Right lobe of liver (tissue), 6 donors: ENCODE data around the gene SAMD4A. TPM values are rescaled to one million over a fixed set of nuclear protein-coding genes. Genes with fewer than 3 reads are reported as not detected.

Experiments used
- ATAC-seq, 4 donors: fragments of 200-7000 bp; cut with Tn5 transposase; one replicate each; pipeline ENCODE4 v1.9.1; 2020; ENCODE audit warnings: mild to moderate bottlenecking in 4 of 4, moderate library complexity in 4 of 4
- DNase-seq, 3 donors: peaks; one replicate each; pipeline ENCODE4 v3.0.0-alpha.2; 2020
- H3K27ac ChIP-seq, 3 donors: fragments of 200-600 bp; one replicate each; pipeline ENCODE4 v1.8.0; 2022
- H3K27me3 ChIP-seq, 2 donors: fragments of 200-600 bp; one replicate each; pipeline ENCODE4 v1.8.0; 2022
- H3K36me3 ChIP-seq, 4 donors: fragments of 200-600 bp; sonication (generic) in 1 of 4; one replicate each; pipeline versions ENCODE4 v1.5.1 to v1.8.0; 2017 to 2022; ENCODE audit warnings: control low read depth in 1 of 4
- H3K4me1 ChIP-seq, 4 donors: fragments of 200-600 bp; sonication (generic) in 1 of 4; one replicate each; pipeline versions ENCODE4 v1.5.1 to v1.8.0; 2017 to 2022; ENCODE audit warnings: control low read depth in 1 of 4
- H3K4me3 ChIP-seq, 3 donors: fragments of 200-600 bp; one replicate each; pipeline ENCODE4 v1.8.0; 2022
- H3K9me3 ChIP-seq, 4 donors: fragments of 200-600 bp; sonication (generic) in 1 of 4; one replicate each; pipeline versions ENCODE4 v1.5.1 to v1.8.0; 2017 to 2022; ENCODE audit warnings: control low read depth in 1 of 4
- POLR2A ChIP-seq: fragments of 450-650 bp; IDR thresholded peaks from one replicate; pipeline ENCODE4 v1.6.1; 2017; ENCODE audit warnings: antibody characterized with exemption, mild to moderate bottlenecking
- WGBS: methylation state at CpG from one replicate; pipeline ENCODE4 v1.1.6; 2018; ENCODE audit warnings: low coverage, low lambda C conversion rate; ENCODE audit not compliant: insufficient coverage; ENCODE audit errors: missing lambda C conversion rate; 5-methylcytosine and 5-hydroxymethylcytosine counted together
- intact Hi-C, 2 donors: fragments of 100-400 bp; cut with DNase I; formaldehyde crosslinking; loops; one replicate each; pipeline versions ENCODE4 v1.11.2 to v1.14.1; 2022
- total RNA-seq, 6 experiments: library from RNA; depleted of rRNA in 2 of 6; stranded (reverse); fragments of >200 nt in 2 of 6; fragmentation: NEBNext Ultra II Directional in 3 of 6; extraction: Animal tissue kit (Norgen Biotek cat#: 25700) in 3 of 6; gene quantifications; one replicate each; pipeline versions ENCODE4 v1.1.0 to v1.2.4, GENCODE V29; 2016 to 2023
- TF ChIP-seq, protein P1 (sequence below), 4 donors: fragments of 200-600 bp in 3 of 4; fragments of 450-650 bp in 1 of 4; IDR thresholded peaks; one replicate each; pipeline versions ENCODE4 v1.5.1 to v1.8.0; 2016 to 2022; ENCODE audit warnings: antibody characterized with exemption in 4 of 4, mild to moderate bottlenecking in 2 of 4
- donor health status: DM: no; HTN: yes; CAD: no.
- donor health status: DM: no; HTN: no; CAD: no.
- donor health status: DM: no; HTN: no; CAD: no.
- donor health status: DM: no; HTN: yes; CAD: no.
- donor health status: DM: no; HTN: yes; CAD: no.

SAMD4A gene
- total RNA-seq, 6 experiments from 2014 or later: 16.7 to 31.9 (median 21.1) TPM

DNA sequence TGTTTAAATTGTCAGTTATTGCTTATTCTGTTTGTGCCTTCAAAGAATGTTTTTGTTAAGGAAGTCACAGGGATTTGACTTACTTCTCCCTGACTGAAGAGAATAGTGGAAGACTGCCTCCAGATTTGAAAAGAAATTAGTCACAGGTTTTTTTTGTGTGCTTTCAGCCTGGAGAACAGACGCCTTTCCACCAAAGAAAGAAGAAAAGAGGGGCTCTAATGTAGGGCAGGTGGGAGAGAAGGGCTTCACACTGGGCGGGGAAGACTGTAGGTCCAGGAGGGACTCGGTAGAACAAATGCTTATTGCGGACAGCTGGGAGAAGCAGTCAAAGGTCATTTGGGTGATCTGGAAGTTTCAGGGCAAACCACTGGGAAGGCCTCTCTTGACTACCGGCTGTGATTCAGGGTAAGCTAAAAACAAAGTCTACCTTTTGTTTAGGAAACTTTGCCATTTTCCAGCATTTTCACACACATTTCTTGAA lies 76.8 kb downstream of the SAMD4A start:
- intact Hi-C loops: no loop called here
- Histone ChIP-seq H3K4me1 (no peaks in the 10 kb centered on the region), H3K36me3 (no peaks in the 10 kb centered on the region), H3K27me3 (no peaks in the 10 kb centered on the region), H3K9me3 (no peaks in the 10 kb centered on the region), H3K27ac (no peak overlapping the region), H3K4me3 (no peak overlapping the region)
- ATAC-seq: no peak
- TF ChIP-seq, protein P1, sequence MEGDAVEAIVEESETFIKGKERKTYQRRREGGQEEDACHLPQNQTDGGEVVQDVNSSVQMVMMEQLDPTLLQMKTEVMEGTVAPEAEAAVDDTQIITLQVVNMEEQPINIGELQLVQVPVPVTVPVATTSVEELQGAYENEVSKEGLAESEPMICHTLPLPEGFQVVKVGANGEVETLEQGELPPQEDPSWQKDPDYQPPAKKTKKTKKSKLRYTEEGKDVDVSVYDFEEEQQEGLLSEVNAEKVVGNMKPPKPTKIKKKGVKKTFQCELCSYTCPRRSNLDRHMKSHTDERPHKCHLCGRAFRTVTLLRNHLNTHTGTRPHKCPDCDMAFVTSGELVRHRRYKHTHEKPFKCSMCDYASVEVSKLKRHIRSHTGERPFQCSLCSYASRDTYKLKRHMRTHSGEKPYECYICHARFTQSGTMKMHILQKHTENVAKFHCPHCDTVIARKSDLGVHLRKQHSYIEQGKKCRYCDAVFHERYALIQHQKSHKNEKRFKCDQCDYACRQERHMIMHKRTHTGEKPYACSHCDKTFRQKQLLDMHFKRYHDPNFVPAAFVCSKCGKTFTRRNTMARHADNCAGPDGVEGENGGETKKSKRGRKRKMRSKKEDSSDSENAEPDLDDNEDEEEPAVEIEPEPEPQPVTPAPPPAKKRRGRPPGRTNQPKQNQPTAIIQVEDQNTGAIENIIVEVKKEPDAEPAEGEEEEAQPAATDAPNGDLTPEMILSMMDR (IDR thresholded peaks at IDR 0.05): no peak
- TF ChIP-seq POLR2A: no peak
- WGBS: 68% methylated on average over 4 of the region's 5 CpGs
- no peak for DNase-seq

DNA sequence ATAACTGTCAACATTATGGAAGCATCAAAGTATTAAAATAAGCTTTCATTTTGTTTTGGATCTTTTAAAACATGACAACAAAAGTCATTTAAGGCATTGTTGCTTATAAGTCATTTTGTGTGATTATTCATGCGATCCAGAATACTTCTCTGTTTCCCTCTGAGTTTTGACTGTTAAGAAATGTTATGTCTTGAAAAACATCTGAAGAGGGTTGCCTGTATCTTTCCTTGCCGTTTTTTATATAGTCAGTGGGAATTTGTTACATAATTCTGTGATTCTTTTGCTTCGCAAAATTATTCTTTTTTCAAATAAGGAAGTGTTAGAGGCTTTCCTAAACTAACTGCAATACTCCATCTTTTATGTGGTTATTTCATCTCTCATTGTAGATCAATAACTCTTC lies 78.7 kb downstream of the SAMD4A start:
- Histone ChIP-seq H3K4me1 (peaks cover 0 to 1% (median 0%) of the 10 kb centered on the region in 4 donors), H3K36me3 (no peaks in the 10 kb centered on the region), H3K27me3 (no peaks in the 10 kb centered on the region), H3K9me3 (no peaks in the 10 kb centered on the region), H3K27ac (no peak overlapping the region), H3K4me3 (no peak overlapping the region)
- 87% methylated on average over 3 of the region's 3 CpGs for WGBS
- TF ChIP-seq POLR2A: no peak
- TF ChIP-seq, protein P1 (IDR thresholded peaks at IDR 0.05): no peak
- intact Hi-C loops: no loop called here
- no peak for DNase-seq
- no peak for ATAC-seq

DNA sequence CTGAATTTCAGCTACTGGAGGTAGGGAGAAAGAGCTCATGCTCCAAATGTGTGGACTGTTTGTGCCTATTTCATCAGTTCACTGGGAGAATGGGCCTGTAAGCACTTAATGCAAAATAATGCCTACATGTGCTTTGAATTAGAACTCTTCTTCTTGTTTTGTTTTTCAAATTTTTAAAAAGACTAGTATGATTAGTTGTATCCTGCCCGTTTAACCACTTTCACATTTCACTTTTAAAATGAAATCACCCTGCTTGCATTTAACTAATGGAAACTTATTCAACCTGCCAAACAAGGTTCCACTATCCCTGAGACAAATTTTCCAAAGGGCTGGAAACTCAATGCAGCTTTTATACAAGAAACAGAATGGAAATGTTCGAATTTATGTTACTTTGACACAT lies 79.7 kb downstream of the SAMD4A start:
- no peak overlapping the region for H3K27ac ChIP-seq
- peaks cover 0 to 10% (median 0%) of the 10 kb centered on the region in 4 donors for H3K4me1 ChIP-seq
- DNase-seq (no peak), ATAC-seq (no peak)
- WGBS: 70% methylated on average over 2 of the region's 2 CpGs
- intact Hi-C loops: no loop called here
- no peaks in the 10 kb centered on the region for H3K27me3 ChIP-seq
- H3K9me3 ChIP-seq: no peaks in the 10 kb centered on the region
- no peaks in the 10 kb centered on the region for H3K36me3 ChIP-seq
- no peak overlapping the region for H3K4me3 ChIP-seq
- TF ChIP-seq POLR2A: no peak
- TF ChIP-seq, protein P1 (IDR thresholded peaks at IDR 0.05): no peak

DNA sequence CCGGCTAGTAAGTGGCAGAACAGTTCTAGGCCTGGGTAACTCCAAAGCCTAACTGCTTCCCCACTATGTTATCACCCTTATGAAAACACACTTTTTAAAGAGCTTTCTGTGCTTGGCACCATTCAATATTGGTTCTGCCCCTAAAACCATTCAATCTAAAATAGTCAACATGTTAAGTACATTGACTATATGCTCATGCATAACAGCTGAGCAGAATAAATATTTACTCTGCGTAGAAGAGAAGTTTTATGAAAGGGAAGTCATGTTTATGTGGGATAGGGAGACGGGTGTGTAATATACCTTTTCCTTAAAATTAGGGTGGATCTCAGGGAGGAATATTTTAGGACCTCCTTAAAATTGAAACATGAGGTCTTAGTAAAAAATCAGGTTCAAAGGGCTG lies 80.5 kb downstream of the SAMD4A start:
- TF ChIP-seq, protein P1 (IDR thresholded peaks at IDR 0.05): no peak
- no peak for TF ChIP-seq POLR2A
- 88% methylated on average over 3 of the region's 3 CpGs for WGBS
- Histone ChIP-seq H3K4me3 (no peak overlapping the region), H3K27me3 (no peaks in the 10 kb centered on the region), H3K4me1 (peaks cover 0 to 10% (median 0%) of the 10 kb centered on the region in 4 donors), H3K36me3 (no peaks in the 10 kb centered on the region), H3K27ac (no peak overlapping the region), H3K9me3 (no peaks in the 10 kb centered on the region)
- ATAC-seq (no peak), DNase-seq (no peak)
- intact Hi-C loops: no loop called here

DNA sequence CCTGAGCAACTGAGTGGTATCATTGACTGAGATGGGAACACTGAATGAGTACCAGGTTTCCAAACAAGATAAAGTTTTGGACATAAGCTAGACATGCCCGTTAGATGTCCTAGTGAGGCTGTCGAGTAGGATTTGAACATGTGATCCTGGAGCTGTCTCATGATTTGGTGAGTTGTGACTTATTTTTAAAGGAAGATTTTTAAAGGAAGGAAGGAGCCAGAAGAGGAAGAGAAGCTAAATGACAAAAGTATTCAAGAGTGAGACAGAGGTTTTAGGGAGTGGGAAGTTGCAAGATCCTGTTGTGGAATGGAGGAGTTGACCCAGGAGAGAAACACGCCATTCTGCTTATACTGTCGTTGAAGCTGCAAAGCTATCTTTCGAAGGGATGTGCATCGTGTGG lies 82.1 kb downstream of the SAMD4A start:
- WGBS: 52% methylated on average over 2 of the region's 6 CpGs
- Histone ChIP-seq H3K27ac (no peak overlapping the region), H3K36me3 (no peaks in the 10 kb centered on the region), H3K4me3 (no peak overlapping the region), H3K9me3 (no peaks in the 10 kb centered on the region), H3K27me3 (no peaks in the 10 kb centered on the region), H3K4me1 (peaks cover 0 to 16% (median 0%) of the 10 kb centered on the region in 4 donors)
- TF ChIP-seq, protein P1 (IDR thresholded peaks at IDR 0.05): no peak
- no peak for TF ChIP-seq POLR2A
- DNase-seq (no peak), ATAC-seq (no peak)
- intact Hi-C loops: no loop called here
